Large intestine (tissue), 12 donors: Measurements from ENCODE around the gene CYP26A1. TPM values are rescaled to one million over a fixed set of nuclear protein-coding genes. Genes with fewer than 3 reads are reported as not detected.

Experiments
- DNase-seq, 2 donors: peaks; one replicate each; pipeline versions ENCODE4 v3.0.0 to v3.0.0-alpha.2; 2013
- H3K27ac ChIP-seq: one replicate; pipeline ENCODE4 v1.5.1; 2013; ENCODE audit warnings: low read length
- H3K27me3 ChIP-seq: 2 replicates; pipeline ENCODE4 v1.6.1; 2013; ENCODE audit warnings: low read length; ENCODE audit not compliant: control insufficient read depth, insufficient read depth
- H3K36me3 ChIP-seq: 2 replicates; pipeline ENCODE4 v1.6.1; 2013; ENCODE audit warnings: low read length; ENCODE audit not compliant: control insufficient read depth, insufficient read depth
- H3K4me1 ChIP-seq: one replicate; pipeline ENCODE4 v1.6.1; 2013; ENCODE audit warnings: low read length; ENCODE audit not compliant: control insufficient read depth, insufficient read depth
- H3K4me3 ChIP-seq: one replicate; pipeline ENCODE4 v1.5.1; 2013; ENCODE audit warnings: low read length
- H3K9me3 ChIP-seq: one replicate; pipeline ENCODE4 v1.6.1; 2013; ENCODE audit warnings: mild to moderate bottlenecking, low read depth, low read length, moderate library complexity; ENCODE audit not compliant: control insufficient read depth
- WGBS: methylation state at CpG from one replicate; pipeline ENCODE4 v1.1.5; 2013; ENCODE audit warnings: low lambda C conversion rate; ENCODE audit not compliant: insufficient coverage; 5-methylcytosine and 5-hydroxymethylcytosine counted together
- long read RNA-seq, 11 donors: transcript quantifications; one replicate each; lab custom pipeline, GENCODE V29; 2026
- polyA plus RNA-seq: library from polyadenylated mRNA; unstranded; fragments of 120-200 nt; gene quantifications from one replicate; pipeline ENCODE4 v1.2.1, GENCODE V29; 2013

CYP26A1 gene
- 0.09 TPM for polyA plus RNA-seq
- long read RNA-seq, donor 1 = 0 reads
- long read RNA-seq, donor 2 = 0 reads
- long read RNA-seq, donor 3 = 0 reads
- long read RNA-seq, donor 4 = 0 reads
- long read RNA-seq, donor 5 = 0 reads
- long read RNA-seq, donor 6, partial matches to known transcripts = 0 of 1 reads
- long read RNA-seq, donor 6, other reads (novel, unspliced or antisense) = 0 of 1 reads
- long read RNA-seq, donor 7 = 0 reads
- long read RNA-seq, donor 8 = 0 reads
- long read RNA-seq, donor 9 = 0 reads
- long read RNA-seq, donor 10 = 0 reads
- long read RNA-seq, donor 11 = 0 reads

- H3K27me3 ChIP-seq = peaks cover 88% of the 10 kb centered on the region
- H3K4me3 ChIP-seq = peak within 1 kb of the TSS; percentile 25
Observed at GRCh38 chr10:93073539-93074146, at the start of gene CYP26A1. Gene CYP26A1 (plus strand): TSS chr10:93073893. CDS start chr10:93073935, 42 bp downstream.

GRCh38 chr10:93026072-93026471, 47.6 kb upstream of the CYP26A1 start:
- DNase-seq = no peak
- WGBS = 100% methylated on average over 1 of the region's 2 CpGs
- no peaks in the 10 kb centered on the region for H3K36me3 ChIP-seq

More at GRCh38 chr10:93073539-93074146, at the start of gene CYP26A1:
- Histone ChIP-seq H3K27ac (no peak within 1 kb of the TSS), H3K4me1 (peaks cover 23% of the 10 kb centered on the region), H3K9me3 (no peaks in the 10 kb centered on the region), H3K36me3 (no peaks in the 10 kb centered on the region)
- peak in 1 of 2 donors; percentile 44 for DNase-seq
- no CpG with 5 or more reads among the region's 52 CpGs for WGBS

DNA sequence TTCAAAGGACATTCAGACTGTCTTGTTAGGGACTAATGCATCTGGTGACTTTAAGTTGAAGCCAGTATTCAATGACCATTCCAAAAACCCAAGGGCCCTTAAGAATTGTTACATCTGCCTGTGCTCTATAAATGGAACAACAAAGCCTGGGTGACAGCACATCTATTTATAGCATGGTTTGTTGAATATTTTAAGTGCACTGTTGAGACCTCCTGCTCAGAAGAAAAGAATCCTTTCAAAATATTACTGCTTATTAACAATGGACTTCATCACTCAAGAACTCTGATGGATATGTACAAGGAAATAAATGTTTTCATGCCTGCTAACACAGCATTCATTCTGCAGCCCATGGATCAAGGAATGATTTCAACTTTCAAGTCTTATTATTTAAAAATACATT, 46.2 kb upstream of the CYP26A1 start:
- no peaks in the 10 kb centered on the region for H3K4me1 ChIP-seq
- H3K36me3 ChIP-seq = no peaks in the 10 kb centered on the region
- no peaks in the 10 kb centered on the region for H3K27me3 ChIP-seq
- no peak overlapping the region for H3K4me3 ChIP-seq
- no peaks in the 10 kb centered on the region for H3K9me3 ChIP-seq
- no peak overlapping the region for H3K27ac ChIP-seq
- DNase-seq = no peak

More at GRCh38 chr10:93026072-93026471, 47.6 kb upstream of the CYP26A1 start:
- no peak overlapping the region for H3K27ac ChIP-seq
- no peaks in the 10 kb centered on the region for H3K9me3 ChIP-seq
- no peak overlapping the region for H3K4me3 ChIP-seq
- H3K4me1 ChIP-seq = no peaks in the 10 kb centered on the region
- no peaks in the 10 kb centered on the region for H3K27me3 ChIP-seq

- no peaks in the 10 kb centered on the region for H3K9me3 ChIP-seq
- WGBS = 80% methylated on average over 1 of the region's 2 CpGs
- no peak overlapping the region for H3K27ac ChIP-seq
- H3K4me3 ChIP-seq = no peak overlapping the region
- DNase-seq = no peak
- no peaks in the 10 kb centered on the region for H3K36me3 ChIP-seq
- no peaks in the 10 kb centered on the region for H3K4me1 ChIP-seq
- no peaks in the 10 kb centered on the region for H3K27me3 ChIP-seq
Observed at GRCh38 chr10:93028883-93029282, 44.8 kb upstream of the CYP26A1 start.

GRCh38 chr10:93030409-93030808, 43.3 kb upstream of the CYP26A1 start:
- Histone ChIP-seq H3K27me3 (no peaks in the 10 kb centered on the region), H3K36me3 (no peaks in the 10 kb centered on the region), H3K4me3 (no peak overlapping the region), H3K9me3 (no peaks in the 10 kb centered on the region), H3K27ac (no peak overlapping the region), H3K4me1 (peaks cover 4% of the 10 kb centered on the region)
- DNase-seq = no peak

DNA sequence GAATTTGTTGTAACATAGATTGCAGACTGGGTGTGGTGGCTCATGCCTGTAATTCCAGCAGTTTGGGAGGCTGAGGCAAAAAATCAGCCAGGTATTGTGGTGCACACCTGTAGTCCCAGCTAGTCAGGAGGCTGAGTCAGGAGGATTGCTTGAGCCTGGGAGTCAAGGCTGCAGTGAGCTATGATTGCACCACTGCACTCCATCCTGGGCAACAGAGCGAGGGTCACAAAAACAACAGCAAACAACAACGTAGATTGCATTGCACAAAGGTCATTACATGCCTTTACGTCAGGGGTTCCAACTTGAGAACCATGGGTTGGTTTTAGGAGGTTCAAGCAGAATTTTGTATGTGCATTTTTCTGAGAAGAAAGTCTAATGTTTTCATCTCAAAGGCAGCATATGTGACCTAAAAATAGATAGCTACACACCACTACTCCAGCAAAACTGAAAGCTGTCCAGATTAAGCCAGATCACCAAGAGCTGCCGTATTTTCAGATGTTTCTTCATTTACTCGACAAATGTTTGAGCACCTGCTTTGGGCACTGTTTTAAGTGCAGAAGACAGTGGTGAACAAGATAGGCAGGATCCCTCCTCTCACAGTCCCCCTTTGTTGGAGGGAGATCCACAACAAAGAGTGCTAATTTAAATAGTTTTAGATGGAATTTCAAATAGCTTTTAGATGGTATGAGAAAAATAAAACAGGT, 41.4 kb upstream of the CYP26A1 start:
- Histone ChIP-seq H3K36me3 (no peaks in the 10 kb centered on the region), H3K4me3 (no peak overlapping the region), H3K4me1 (peaks cover 4% of the 10 kb centered on the region), H3K9me3 (no peaks in the 10 kb centered on the region), H3K27ac (peak overlapping the region; percentile 41), H3K27me3 (no peaks in the 10 kb centered on the region)
- no peak for DNase-seq
- no CpG with 5 or more reads among the region's 5 CpGs for WGBS

GRCh38 chr10:93032809-93033137, 40.9 kb upstream of the CYP26A1 start:
- no peaks in the 10 kb centered on the region for H3K27me3 ChIP-seq
- no CpG with 5 or more reads among the region's 1 CpG for WGBS

GRCh38 chr10:93034426-93034825, 39.3 kb upstream of the CYP26A1 start:
- no peak overlapping the region for H3K27ac ChIP-seq
- DNase-seq = no peak

More at GRCh38 chr10:93032809-93033137, 40.9 kb upstream of the CYP26A1 start:
- H3K27ac ChIP-seq = no peak overlapping the region
- peaks cover 4% of the 10 kb centered on the region for H3K4me1 ChIP-seq
- no peak overlapping the region for H3K4me3 ChIP-seq
- H3K9me3 ChIP-seq = no peaks in the 10 kb centered on the region
- DNase-seq = peak; percentile 12 to 42
- no peaks in the 10 kb centered on the region for H3K36me3 ChIP-seq

DNA sequence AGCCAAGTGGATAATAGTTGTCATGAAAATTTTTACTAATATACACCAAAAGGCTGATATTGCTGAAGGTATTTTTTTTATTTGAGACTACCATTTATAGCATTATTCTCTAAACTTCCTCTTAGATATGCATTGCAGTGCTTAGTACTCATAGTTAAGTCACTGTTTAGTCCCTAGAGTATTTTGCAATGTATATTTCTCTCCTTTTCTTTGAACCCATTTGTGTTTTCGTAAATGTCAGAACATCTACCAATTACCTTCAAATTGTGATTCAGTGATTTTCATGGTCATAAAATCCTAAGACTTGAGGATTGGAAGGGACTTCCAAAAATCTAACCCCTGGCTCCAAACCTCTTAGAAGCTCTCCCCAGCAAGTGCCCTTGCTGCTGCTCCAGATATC, 34.6 kb upstream of the CYP26A1 start:
- H3K4me3 ChIP-seq = no peak overlapping the region
- DNase-seq = no peak

More at GRCh38 chr10:93034426-93034825, 39.3 kb upstream of the CYP26A1 start:
- 100% methylated on average over 1 of the region's 1 CpG for WGBS
- Histone ChIP-seq H3K4me1 (peaks cover 4% of the 10 kb centered on the region), H3K4me3 (no peak overlapping the region), H3K9me3 (no peaks in the 10 kb centered on the region), H3K36me3 (no peaks in the 10 kb centered on the region), H3K27me3 (no peaks in the 10 kb centered on the region)

GRCh38 chr10:93039721-93040120, 34.0 kb upstream of the CYP26A1 start:
- Histone ChIP-seq H3K4me3 (no peak overlapping the region), H3K27me3 (no peaks in the 10 kb centered on the region), H3K27ac (no peak overlapping the region), H3K36me3 (no peaks in the 10 kb centered on the region), H3K9me3 (no peaks in the 10 kb centered on the region), H3K4me1 (peaks cover 4% of the 10 kb centered on the region)
- 25% methylated on average over 3 of the region's 3 CpGs for WGBS
- DNase-seq = no peak

More for the DNA sequence above, 34.6 kb upstream of the CYP26A1 start:
- Histone ChIP-seq H3K36me3 (no peaks in the 10 kb centered on the region), H3K27ac (no peak overlapping the region), H3K9me3 (no peaks in the 10 kb centered on the region), H3K4me1 (peaks cover 4% of the 10 kb centered on the region), H3K27me3 (no peaks in the 10 kb centered on the region)
- WGBS = 100% methylated on average over 1 of the region's 1 CpG
